Pancreas (tissue), 10 donors: ENCODE results near the gene KY. TPM values are rescaled to one million over a fixed set of nuclear protein-coding genes. Genes with fewer than 3 reads are reported as not detected.

Source experiments
- ATAC-seq, 4 donors: fragments of 200-7000 bp; cut with Tn5 transposase; one replicate each; pipeline versions ENCODE4 v1.8.0 to v1.9.1; 2020; ENCODE audit warnings: mild to moderate bottlenecking in 4 of 4, moderate library complexity in 4 of 4
- DNase-seq, 6 donors: peaks; one replicate each; pipeline ENCODE4 v3.0.0-alpha.2; 2020
- FAIRE-seq: peaks from 2 replicates; lab custom pipeline; 2012; peaks lifted over from hg19 to GRCh38; lab: Jason Lieb, UNC
- H3K27ac ChIP-seq, 4 donors: fragments of 200-600 bp; sonication (generic); 1 replicate in 3 of 4; 2 replicates in 1 of 4; pipeline versions ENCODE4 v1.5.0 to v1.8.0; 2020
- H3K27me3 ChIP-seq, 4 donors: fragments of 200-600 bp; one replicate each; pipeline ENCODE4 v1.8.0; 2021
- H3K36me3 ChIP-seq, 3 donors: fragments of 200-600 bp; sonication (generic) in 1 of 3; one replicate each; pipeline versions ENCODE4 v1.5.0 to v1.8.0; 2020 to 2021
- H3K4me1 ChIP-seq, 3 donors: fragments of 200-600 bp; one replicate each; pipeline ENCODE4 v1.8.0; 2021
- H3K4me3 ChIP-seq, 4 donors: fragments of 200-600 bp; sonication (generic) in 2 of 4; one replicate each; pipeline versions ENCODE4 v1.5.0 to v1.8.0; 2020 to 2021
- H3K9me3 ChIP-seq, 4 donors: fragments of 200-600 bp; one replicate each; pipeline ENCODE4 v1.8.0; 2021
- whole genome bisulfite sequencing, 2 donors: extraction: QIAGEN DNeasy Blood & Tissue Kit; methylation state at CpG; one replicate each; pipeline ENCODE4 v1.1.7; 2013; 5-methylcytosine and 5-hydroxymethylcytosine counted together
- intact Hi-C, 3 donors: fragments of 100-400 bp; cut with DNase I; formaldehyde crosslinking; loops; one replicate each; pipeline versions ENCODE4 v1.11.1 to v1.14.2; 2022
- polyA plus RNA-seq, 2 donors: library from polyadenylated mRNA; stranded (reverse); fragments of 200-250 nt; gene quantifications; one replicate each; pipeline ENCODE4 v1.2.3, GENCODE V29; 2013
- total RNA-seq, 6 donors: library from RNA; stranded (reverse); fragmentation: NEBNext Ultra II Directional in 4 of 6; extraction: Animal tissue kit (Norgen Biotek cat#: 25700) in 4 of 6; gene quantifications; one replicate each; pipeline versions ENCODE4 v1.2.1 to v1.2.4, GENCODE V29; 2021 to 2023
- TF ChIP-seq, protein P1 (sequence below), 4 donors: fragments of 200-600 bp; sonication (generic) in 3 of 4; IDR thresholded peaks; one replicate each; pipeline versions ENCODE4 v1.5.0 to v1.8.0; 2021; ENCODE audit warnings: antibody characterized with exemption in 4 of 4
- donor health status: healthy with polysubstance abuse.
- donor health status: DM: no; HTN: no; CAD: no; lungs with moderate emphysema.
- donor health status: DM: no; HTN: no; CAD: no.
- donor health status: control.
- donor health status: control.
- donor health status: Bipolar disorder and iron deficiency.
- donor health status: DM: yes; HTN: yes; CAD: no.
- donor health status: DM: no; HTN: no; CAD: no.
- donor health status: DM: no; HTN: no; CAD: no.
- donor health status: DM: yes; HTN: yes; CAD: no.

KY gene
- total and polyA plus RNA-seq, 8 donors = 0.04 to 0.42 (median 0.21) TPM; not detected in 2

DNA sequence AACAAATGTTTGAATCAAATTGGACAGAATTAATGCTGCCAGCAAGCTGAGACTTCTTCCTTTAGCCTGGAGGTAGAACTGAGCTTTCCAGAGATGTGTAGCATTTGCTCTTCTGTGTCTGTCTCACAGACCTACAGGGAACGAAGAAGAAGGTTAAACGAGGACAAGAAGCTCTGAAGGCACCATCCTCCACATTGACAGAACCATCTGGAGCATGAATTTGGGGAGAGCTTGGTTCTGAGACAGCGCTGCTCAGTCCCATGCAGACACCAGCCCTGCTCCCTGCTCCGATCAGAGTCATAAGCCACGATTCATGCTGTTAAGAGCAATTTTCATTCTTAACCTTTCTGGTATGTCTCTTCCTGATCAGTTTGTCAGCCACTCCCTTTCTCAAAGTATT is 7.7 kb upstream of the KY start:
- intact Hi-C loops = no loop called here
- H3K4me3 ChIP-seq = no peak overlapping the region
- H3K36me3 ChIP-seq = no peaks in the 10 kb centered on the region
- FAIRE-seq = no peak
- no peak overlapping the region for H3K27ac ChIP-seq
- TF ChIP-seq, protein P1, sequence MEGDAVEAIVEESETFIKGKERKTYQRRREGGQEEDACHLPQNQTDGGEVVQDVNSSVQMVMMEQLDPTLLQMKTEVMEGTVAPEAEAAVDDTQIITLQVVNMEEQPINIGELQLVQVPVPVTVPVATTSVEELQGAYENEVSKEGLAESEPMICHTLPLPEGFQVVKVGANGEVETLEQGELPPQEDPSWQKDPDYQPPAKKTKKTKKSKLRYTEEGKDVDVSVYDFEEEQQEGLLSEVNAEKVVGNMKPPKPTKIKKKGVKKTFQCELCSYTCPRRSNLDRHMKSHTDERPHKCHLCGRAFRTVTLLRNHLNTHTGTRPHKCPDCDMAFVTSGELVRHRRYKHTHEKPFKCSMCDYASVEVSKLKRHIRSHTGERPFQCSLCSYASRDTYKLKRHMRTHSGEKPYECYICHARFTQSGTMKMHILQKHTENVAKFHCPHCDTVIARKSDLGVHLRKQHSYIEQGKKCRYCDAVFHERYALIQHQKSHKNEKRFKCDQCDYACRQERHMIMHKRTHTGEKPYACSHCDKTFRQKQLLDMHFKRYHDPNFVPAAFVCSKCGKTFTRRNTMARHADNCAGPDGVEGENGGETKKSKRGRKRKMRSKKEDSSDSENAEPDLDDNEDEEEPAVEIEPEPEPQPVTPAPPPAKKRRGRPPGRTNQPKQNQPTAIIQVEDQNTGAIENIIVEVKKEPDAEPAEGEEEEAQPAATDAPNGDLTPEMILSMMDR (IDR thresholded peaks at IDR 0.05) = no peak
- no peaks in the 10 kb centered on the region for H3K4me1 ChIP-seq
- no peaks in the 10 kb centered on the region for H3K27me3 ChIP-seq
- 72 to 74% methylated on average over 5 of the region's 5 CpGs for WGBS, 2 donors
- ATAC-seq = no peak
- no peak for DNase-seq
- H3K9me3 ChIP-seq = no peaks in the 10 kb centered on the region

- FAIRE-seq (no peak), ATAC-seq (no peak), DNase-seq (peak in 1 of 6 donors; percentile 2)
- TF ChIP-seq, protein P1 (IDR thresholded peaks at IDR 0.05) = no peak
- no peaks in the 10 kb centered on the region for H3K27me3 ChIP-seq
- H3K4me1 ChIP-seq = peaks cover 0 to 3% (median 0%) of the 10 kb centered on the region in 3 donors
- H3K4me3 ChIP-seq = no peak overlapping the region
- no peaks in the 10 kb centered on the region for H3K9me3 ChIP-seq
- WGBS, 2 donors = 69 to 77% methylated on average over 7 of the region's 7 CpGs
- H3K36me3 ChIP-seq = no peaks in the 10 kb centered on the region
- intact Hi-C loops = no loop called here
- no peak overlapping the region for H3K27ac ChIP-seq
Observed at GRCh38 chr3:134656211-134656800, 5.5 kb upstream of the KY start.

DNA sequence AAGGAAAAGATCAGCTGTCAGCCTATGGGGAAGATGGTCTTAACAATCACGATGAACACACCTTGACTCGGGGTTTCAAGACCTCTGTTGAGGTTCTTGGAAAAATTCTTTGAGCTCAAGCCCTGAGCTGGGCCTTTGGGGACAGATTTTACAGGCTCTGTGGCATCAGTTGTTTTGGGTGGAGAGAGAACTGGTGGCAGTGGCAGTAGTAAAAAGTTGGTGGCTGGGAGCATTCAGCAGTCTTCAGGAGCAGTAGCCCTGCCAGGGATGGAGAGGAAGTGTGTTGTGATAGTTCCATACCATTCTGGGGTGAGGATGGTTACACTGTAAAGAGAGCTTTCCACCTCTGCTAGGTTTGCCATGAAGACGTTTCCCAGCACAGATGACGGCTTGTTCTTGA is 4.9 kb upstream of the KY start:
- DNase-seq (no peak), FAIRE-seq (no peak), ATAC-seq (no peak)
- WGBS, 2 donors = 70 to 78% methylated on average over 4 of the region's 4 CpGs
- H3K27ac ChIP-seq = no peak overlapping the region
- H3K36me3 ChIP-seq = no peaks in the 10 kb centered on the region
- H3K4me1 ChIP-seq = peaks cover 0 to 3% (median 0%) of the 10 kb centered on the region in 3 donors
- intact Hi-C loops = no loop called here
- no peaks in the 10 kb centered on the region for H3K27me3 ChIP-seq
- TF ChIP-seq, protein P1 (IDR thresholded peaks at IDR 0.05) = no peak
- no peaks in the 10 kb centered on the region for H3K9me3 ChIP-seq
- H3K4me3 ChIP-seq = no peak overlapping the region

- no peak for ATAC-seq
- TF ChIP-seq, protein P1 (IDR thresholded peaks at IDR 0.05) = no peak
- Histone ChIP-seq H3K27me3 (no peaks in the 10 kb centered on the region), H3K36me3 (no peaks in the 10 kb centered on the region), H3K4me3 (no peak overlapping the region), H3K27ac (no peak overlapping the region), H3K9me3 (no peaks in the 10 kb centered on the region), H3K4me1 (peaks cover 0 to 3% (median 0%) of the 10 kb centered on the region in 3 donors)
- FAIRE-seq = no peak
- WGBS, 2 donors = 92 to 98% methylated on average over 1 of the region's 1 CpG
- intact Hi-C loops = no loop called here
- DNase-seq = peak in 1 of 6 donors; percentile 3
Observed at GRCh38 chr3:134654031-134654430, 3.2 kb upstream of the KY start.

- no peak overlapping the region for H3K27ac ChIP-seq
- WGBS, 2 donors = 91 to 96% methylated on average over 7 of the region's 7 CpGs
Observed at GRCh38 chr3:134652886-134653630, 2.2 kb upstream of the KY start.

More at GRCh38 chr3:134652886-134653630, 2.2 kb upstream of the KY start:
- Histone ChIP-seq H3K4me3 (no peak overlapping the region), H3K9me3 (no peaks in the 10 kb centered on the region), H3K27me3 (no peaks in the 10 kb centered on the region), H3K36me3 (no peaks in the 10 kb centered on the region), H3K4me1 (peaks cover 0 to 3% (median 0%) of the 10 kb centered on the region in 3 donors)
- no peak for ATAC-seq
- intact Hi-C loops = no loop called here
- peak in 1 of 6 donors; percentile 6 for DNase-seq
- TF ChIP-seq, protein P1 (IDR thresholded peaks at IDR 0.05) = no peak
- no peak for FAIRE-seq
